Osteocyte (in vitro differentiated cells): ENCODE data around the gene LIMCH1. TPM values are rescaled to one million over a fixed set of nuclear protein-coding genes. Genes with fewer than 3 reads are reported as not detected.

Experiments used
- DNase-seq: peaks from one replicate; pipeline ENCODE4 v3.0.0; 2021; ENCODE audit warnings: mixed read lengths; ENCODE audit not compliant: unreplicated experiment; ENCODE audit errors: extremely low spot score
- H3K27ac Mint-ChIP-seq: one replicate; pipeline ENCODE4 v1.8.0; 2021; ENCODE audit warnings: mild to moderate bottlenecking, mixed read lengths; ENCODE audit not compliant: unreplicated experiment
- H3K27me3 Mint-ChIP-seq: one replicate; pipeline ENCODE4 v1.8.0; 2021; ENCODE audit warnings: mixed read lengths; ENCODE audit not compliant: unreplicated experiment
- H3K36me3 Mint-ChIP-seq: one replicate; pipeline ENCODE4 v1.8.0; 2021; ENCODE audit warnings: mixed read lengths; ENCODE audit not compliant: unreplicated experiment
- H3K4me1 Mint-ChIP-seq: one replicate; pipeline ENCODE4 v1.8.0; 2021; ENCODE audit warnings: mixed read lengths; ENCODE audit not compliant: unreplicated experiment
- H3K4me3 Mint-ChIP-seq: one replicate; pipeline ENCODE4 v1.8.0; 2021; ENCODE audit warnings: mild to moderate bottlenecking, moderate library complexity, mixed read lengths; ENCODE audit not compliant: unreplicated experiment
- H3K9me3 Mint-ChIP-seq: one replicate; pipeline ENCODE4 v1.8.0; 2021; ENCODE audit warnings: mixed read lengths; ENCODE audit not compliant: unreplicated experiment
- CTCF ChIP-seq: fragments of 200-600 bp; sonication (generic); IDR thresholded peaks from 2 replicates; pipeline ENCODE4 v1.5.0; 2021; ENCODE audit warnings: antibody characterized with exemption, mild to moderate bottlenecking, moderate library complexity
- total RNA-seq: library from RNA; stranded (reverse); gene quantifications from 2 replicates; pipeline ENCODE4 v1.2.1, GENCODE V29; 2021

The LIMCH1 gene
- total RNA-seq, 1 donor from 2014 or later, result 0.43 TPM

GRCh38 chr4:41631523-41631922 is 93.6 kb downstream of the LIMCH1 start:
- Mint-ChIP-seq H3K4me3 (no peak overlapping the region), H3K36me3 (no peaks in the 10 kb centered on the region), H3K27me3 (peaks cover 9% of the 10 kb centered on the region), H3K4me1 (no peaks in the 10 kb centered on the region), H3K27ac (no peak overlapping the region), H3K9me3 (no peaks in the 10 kb centered on the region)
- no peak for TF ChIP-seq CTCF
- DNase-seq, result no peak

GRCh38 chr4:41632481-41633073 is 94.6 kb downstream of the LIMCH1 start:
- TF ChIP-seq CTCF, result no peak
- Mint-ChIP-seq H3K4me3 (no peak overlapping the region), H3K27me3 (peaks cover 10% of the 10 kb centered on the region), H3K27ac (no peak overlapping the region), H3K4me1 (no peaks in the 10 kb centered on the region), H3K36me3 (no peaks in the 10 kb centered on the region), H3K9me3 (no peaks in the 10 kb centered on the region)
- no peak for DNase-seq

- H3K4me3 Mint-ChIP-seq, result no peak overlapping the region
- no peaks in the 10 kb centered on the region for H3K9me3 Mint-ChIP-seq
- DNase-seq, result no peak
- no peak overlapping the region for H3K27ac Mint-ChIP-seq
- peaks cover 16% of the 10 kb centered on the region for H3K27me3 Mint-ChIP-seq
- H3K4me1 Mint-ChIP-seq, result no peaks in the 10 kb centered on the region
- TF ChIP-seq CTCF, result no peak
- H3K36me3 Mint-ChIP-seq, result no peaks in the 10 kb centered on the region
These were observed 95.4 kb downstream of the LIMCH1 start for GRCh38 chr4:41633321-41633720.

- no peak for TF ChIP-seq CTCF
- Mint-ChIP-seq H3K27ac (no peak overlapping the region), H3K4me1 (no peaks in the 10 kb centered on the region), H3K9me3 (no peaks in the 10 kb centered on the region), H3K36me3 (no peaks in the 10 kb centered on the region), H3K27me3 (peaks cover 31% of the 10 kb centered on the region), H3K4me3 (no peak overlapping the region)
- no peak for DNase-seq
These were observed 97.5 kb downstream of the LIMCH1 start for GRCh38 chr4:41635441-41635840.

GRCh38 chr4:41638203-41638602 is 100.2 kb downstream of the LIMCH1 start:
- TF ChIP-seq CTCF, result no peak
- Mint-ChIP-seq H3K27ac (no peak overlapping the region), H3K27me3 (peaks cover 45% of the 10 kb centered on the region), H3K9me3 (no peaks in the 10 kb centered on the region), H3K4me3 (no peak overlapping the region), H3K36me3 (no peaks in the 10 kb centered on the region), H3K4me1 (no peaks in the 10 kb centered on the region)
- no peak for DNase-seq
